Dermis microvascular lymphatic vessel endothelial cell (primary cell): ENCODE results near the gene MDFI. TPM values are rescaled to one million over a fixed set of nuclear protein-coding genes. Genes with fewer than 3 reads are reported as not detected.

Source experiments
- DNase-seq, 2 donors: peaks; one replicate each; pipeline versions ENCODE4 v3.0.0 to v3.0.0-alpha.2; 2010; ENCODE audit warnings: low read depth in 2 of 2
- total RNA-seq: library from RNA; depleted of rRNA; stranded (reverse); fragments of >200 nt; gene quantifications from 2 replicates; pipeline ENCODE4 v1.2.1, GENCODE V29; 2014

MDFI gene
- total RNA-seq, 1 donor from 2014 or later = 38.9 TPM

DNA sequence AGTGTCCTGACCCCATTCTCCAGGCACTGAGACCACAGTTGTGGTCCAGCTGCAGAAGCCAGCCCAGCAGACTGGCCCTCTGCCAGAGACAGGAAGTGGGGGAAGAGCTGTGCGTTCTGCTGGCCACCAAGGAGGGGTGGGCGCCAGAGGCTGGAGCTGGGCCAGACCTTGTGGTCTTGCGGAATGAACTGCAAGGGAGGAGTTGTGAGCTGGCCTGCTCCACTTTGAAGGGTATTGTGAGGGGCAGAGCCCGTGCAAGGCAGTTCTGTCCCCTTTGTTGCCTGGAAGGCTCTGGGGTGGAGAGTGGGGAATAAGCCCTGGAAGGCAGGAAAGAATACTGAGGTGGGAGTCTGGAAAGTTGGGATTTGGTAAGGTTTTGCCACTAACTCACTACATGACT lies 3.6 kb upstream of the MDFI start:
- DNase-seq = peak in 1 of 2 donors; percentile 50

DNA sequence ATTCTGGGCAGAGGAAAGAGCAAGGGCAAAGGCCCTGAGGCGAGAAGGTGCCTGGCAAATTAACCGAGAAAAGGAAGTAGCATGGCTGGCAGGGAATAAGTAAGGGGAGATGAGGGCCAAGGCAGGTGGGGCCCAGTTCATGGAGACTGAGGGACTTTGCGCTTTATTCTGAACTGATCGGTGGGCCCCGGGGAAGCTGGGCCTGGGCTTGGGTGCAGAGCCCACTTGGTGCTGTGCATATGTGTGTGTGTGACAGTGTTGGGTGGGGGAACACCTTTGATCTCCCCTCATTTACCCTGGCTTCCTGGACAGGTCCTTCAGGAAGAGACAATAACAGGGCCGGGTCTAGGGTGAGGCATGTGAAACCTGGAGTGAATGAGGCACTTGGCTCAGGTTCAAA lies 2.9 kb upstream of the MDFI start:
- DNase-seq = no peak

DNA sequence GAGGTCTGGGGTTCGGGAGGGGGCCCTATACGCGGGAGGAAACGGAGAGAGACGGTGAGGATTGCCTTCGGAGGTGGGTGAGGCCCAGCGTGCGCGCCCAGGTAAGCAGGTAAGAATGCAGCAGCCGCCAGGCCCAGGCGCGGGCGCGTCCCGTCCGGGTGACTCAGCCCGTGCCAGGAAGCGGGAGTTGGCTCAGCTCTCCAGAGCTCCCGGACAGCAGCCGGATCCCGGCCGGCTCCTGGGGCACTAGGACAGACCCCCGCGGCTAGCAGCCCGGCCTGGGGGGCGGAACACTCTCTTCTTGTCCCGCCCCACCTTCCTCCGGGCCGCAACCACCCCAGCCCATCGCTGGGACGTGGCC lies 1.5 kb upstream of the MDFI start:
- peak in 1 of 2 donors; percentile 79 for DNase-seq

DNA sequence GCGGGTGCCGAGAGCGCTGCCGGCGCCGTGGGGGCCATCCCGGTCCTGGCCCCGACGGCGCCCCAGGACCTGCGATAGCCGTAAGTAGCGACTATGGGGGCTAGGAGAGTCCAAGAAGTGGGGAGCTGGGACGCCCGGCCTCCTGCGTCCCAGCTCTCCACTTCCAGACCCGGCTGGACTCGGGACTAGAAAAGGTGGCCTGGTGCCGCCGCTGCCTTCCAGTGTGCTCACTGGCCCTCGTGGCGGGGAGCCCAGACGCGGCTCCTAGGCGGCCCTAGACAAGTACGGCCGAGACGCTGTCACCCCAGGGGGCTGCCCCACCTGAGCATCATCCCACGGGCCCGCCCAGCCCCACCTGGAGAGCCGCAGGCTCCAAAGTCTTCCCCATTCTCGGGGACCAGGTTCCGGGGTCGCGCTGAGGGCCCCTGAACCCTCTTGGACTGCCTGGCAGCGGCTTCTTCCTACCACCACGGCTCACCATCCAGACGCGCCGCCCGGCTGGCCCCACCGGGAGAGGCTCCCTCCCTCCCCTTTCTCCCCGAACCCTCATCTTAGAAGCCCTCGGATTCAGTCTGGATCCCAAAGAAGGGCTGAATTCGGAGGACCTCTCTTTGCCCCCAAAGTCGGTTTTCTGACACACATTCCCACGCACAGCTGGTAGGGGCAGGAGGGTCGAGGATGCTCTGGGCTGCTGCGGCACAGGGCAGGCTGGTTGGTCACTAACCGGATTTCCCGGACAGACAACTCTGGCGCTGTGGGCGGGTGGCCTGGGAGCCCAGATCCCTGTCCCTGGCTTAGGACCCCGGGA lies 870 bp upstream of the MDFI start:
- peak in 1 of 2 donors; percentile 27 for DNase-seq

DNA sequence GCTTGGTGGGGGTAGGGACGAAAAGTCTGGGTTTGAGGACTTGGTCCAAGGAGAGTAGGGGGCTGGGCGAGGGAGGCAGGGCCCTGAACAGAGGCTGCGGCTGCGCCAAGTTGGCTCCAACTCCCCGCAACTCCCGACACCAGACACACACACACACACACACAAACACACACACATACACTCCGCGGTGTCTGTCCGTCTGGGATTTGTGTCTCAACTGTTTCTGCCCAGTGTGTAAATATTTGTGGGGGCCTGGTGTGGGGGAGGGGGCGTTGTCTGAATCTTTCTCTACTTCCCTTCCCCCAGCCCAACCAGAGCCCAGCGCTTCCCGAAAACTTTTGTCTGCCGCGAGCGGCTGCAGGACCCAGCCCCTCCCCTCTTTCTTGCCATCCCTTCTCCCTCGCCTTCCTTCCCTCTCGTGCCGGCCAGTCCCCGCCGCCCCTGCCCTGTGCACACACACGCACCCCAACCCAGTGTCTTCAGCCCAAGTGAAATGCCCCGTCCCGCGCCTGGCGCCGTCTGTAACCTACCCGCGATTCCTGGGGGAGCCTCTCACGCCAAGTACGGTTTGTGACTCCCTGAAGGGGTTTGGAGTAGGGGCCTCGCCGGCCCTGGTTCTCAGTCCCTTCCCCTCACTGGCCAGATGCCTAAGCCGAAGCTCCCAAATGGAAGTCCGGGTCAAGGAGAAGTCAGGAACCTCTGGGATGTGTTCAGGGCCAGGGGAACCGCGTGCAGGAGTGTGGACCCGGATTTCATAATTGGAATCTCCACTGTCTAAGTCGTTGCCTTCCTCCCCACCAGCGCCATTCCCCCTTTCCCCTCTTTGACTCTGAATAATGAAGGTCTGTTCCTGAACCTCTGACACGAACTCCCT lies 904 bp downstream of the MDFI start:
- DNase-seq = peak in 1 of 2 donors; percentile 31

DNA sequence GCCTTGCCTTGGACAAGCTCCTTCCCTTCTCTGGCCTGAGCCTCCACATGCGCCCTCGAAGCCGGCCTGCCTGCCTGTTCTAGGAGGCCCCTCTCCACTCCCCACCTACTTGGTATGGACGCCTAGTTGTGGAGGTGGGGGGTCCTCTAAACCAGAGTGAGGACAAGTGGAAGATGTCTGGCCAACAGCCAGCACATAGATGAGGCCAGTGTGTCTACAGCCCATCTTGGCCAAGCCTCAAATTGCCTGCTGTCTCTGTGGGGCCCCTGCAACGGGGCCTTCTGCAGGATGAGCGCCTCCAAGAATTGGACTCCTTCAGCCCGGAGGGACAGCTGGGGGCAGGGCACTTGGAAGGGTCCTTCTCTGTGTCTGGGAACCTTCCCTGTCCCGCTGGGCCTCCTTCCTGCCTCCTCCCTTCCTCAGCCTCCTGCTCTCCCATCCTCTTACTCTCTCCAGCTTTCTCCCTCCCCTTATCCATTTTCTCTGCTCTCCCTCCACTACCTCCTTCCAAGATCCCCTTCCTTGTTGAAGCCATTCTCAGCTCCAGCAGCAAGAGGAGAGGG lies 1.6 kb downstream of the MDFI start:
- DNase-seq = no peak

DNA sequence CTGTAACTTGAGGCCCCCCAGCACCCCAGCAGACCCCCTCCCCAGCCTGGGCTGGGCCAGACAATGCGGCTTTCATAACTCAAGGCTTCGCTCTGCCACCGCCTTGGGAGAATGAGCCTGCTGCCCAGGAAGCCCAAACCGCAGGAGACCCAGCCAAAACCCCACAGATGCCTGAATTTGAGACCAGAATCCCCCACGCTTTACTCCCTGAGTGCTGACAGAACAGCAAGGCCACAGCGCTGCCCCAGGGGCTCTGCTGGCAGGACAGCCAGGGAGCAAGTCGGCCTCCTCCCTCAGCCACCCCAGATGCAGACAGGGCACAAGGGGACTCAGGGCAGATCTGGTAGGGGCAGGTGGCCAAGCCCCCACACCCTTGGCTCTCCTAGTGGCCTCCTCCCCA lies 2.2 kb downstream of the MDFI start:
- no peak for DNase-seq

DNA sequence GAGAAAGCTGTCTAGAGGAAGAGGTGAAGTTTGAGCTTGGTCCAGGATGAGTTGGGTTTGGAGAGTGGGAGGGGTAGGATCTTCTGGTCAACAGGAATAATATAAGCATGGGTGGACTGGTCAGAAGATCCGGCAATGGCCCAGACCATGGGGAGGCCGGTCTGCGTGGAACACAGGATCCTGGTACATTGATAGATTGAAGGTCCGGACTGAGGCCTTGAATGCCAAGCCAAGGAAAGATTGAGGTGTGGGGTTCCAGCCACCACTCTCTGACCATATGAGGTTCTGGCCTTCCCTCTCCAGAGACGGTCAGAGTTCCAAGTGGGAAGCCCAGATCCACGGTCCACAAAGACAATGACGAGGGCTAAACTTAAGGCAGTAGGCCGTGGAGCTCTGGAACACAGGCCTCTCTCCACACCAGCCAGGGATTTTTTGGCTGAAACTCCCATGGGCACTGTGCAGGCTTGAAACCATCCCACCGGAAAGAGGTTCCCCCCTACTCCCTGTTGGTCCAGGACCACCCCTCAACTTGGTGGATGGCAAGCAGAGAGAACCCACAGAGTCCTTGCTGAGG lies 3.2 kb downstream of the MDFI start:
- DNase-seq = no peak

DNA sequence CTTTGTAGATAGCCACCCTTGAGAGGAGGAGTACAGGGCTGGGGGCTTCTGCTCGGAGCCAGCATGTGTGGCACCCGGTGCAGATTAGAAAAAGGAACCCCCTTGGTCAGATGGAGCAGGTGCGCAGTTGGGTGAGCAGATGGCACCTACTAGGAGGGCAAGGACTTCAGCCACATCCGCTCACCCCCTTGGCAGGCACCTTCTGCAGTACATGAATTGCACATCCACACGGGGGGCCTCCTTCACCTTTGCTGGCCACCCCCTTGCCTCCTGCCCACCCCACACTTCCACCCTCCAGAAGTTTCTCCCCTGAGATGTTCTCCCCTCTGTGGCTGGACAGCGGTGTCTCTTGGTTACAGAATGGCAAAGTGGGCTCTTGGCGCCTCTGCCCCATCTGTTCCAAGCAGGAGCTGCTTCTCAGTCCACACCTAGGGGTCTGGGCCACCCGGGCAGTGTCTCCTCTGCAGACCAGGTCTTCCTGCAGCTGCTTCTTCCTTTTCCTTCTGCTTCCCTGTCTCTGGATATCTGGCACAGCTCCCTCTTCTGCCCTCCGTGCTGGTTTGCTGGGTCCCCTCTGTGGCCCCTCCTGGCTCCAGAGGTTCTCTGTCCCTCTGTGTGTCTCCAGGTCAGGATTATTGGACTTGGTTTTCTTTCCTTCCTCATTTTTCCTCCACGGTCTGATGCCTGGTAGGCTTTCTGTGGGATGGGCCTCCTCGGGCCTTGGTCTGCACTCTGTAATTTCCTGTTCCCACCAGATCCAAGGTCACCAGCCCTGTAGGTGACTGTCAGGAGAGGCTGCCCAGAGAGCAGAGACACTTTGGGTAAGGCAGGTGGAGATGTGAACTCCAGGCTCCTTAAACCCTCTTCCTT lies 4.1 kb downstream of the MDFI start:
- peak in 1 of 2 donors; percentile 17 for DNase-seq

DNA sequence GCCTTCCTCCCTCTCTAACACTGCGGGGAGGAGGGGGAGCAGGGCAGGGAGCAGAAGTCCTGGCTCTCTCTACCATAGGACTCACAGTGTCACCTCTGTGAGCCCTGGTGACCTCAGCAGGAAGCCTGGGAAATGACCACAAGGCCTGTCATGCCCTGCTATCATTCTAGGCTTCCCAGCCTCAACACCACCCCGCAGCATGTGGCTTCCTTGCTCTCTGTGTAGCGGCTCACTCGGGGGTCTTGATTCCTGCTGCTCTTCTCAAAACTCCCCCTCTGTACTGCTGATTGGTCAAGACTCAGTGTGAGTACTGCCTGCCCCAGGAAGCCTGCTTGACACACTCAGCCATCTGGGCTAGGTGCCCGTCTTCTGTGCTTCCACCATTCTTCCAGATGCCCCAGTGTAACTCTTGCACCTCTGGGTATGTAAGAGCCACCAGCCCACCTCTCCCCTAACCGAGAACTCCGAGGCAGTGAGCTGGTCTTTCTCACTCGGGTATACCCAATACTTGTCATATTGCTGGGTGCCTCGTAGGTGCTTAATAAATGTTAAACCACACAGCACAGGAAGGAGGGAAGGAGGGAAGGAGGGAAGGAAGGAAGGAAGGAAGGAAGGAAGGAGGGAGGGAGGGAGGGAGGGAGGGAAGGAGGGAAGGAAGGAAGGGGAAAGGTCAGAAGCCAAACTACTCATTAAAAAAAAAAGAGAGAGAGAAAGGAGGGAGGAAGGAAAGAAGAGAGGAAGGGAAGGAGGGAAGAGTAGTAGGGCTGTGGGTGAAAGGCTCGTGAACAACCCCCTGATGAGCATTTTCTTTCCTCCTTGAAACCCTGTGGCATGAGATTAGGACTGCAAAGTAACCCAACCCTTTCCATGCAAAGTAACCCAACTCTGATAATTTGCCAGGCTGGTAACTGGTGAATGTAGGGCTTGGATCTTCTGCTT lies 5.0 kb downstream of the MDFI start:
- DNase-seq = peak in 1 of 2 donors; percentile 27

DNA sequence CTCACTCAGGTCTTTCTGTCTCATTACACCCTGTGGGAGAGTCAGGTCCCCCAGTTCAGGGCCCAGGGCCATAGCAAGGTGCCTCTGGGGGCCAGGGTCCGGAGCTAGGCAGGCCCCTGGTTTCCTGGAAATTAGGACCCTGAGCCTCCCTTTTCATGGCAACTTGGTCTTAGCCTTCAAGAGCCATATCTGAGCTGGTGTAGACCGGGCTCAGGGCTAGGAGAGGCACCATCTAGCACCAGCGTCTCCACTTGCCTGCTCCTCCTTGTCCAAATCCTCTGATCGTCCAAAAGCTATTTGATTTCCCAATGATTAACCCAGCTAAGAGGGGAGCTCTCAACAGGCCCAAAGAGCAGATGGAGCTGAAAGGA lies 5.6 kb downstream of the MDFI start:
- no peak for DNase-seq

DNA sequence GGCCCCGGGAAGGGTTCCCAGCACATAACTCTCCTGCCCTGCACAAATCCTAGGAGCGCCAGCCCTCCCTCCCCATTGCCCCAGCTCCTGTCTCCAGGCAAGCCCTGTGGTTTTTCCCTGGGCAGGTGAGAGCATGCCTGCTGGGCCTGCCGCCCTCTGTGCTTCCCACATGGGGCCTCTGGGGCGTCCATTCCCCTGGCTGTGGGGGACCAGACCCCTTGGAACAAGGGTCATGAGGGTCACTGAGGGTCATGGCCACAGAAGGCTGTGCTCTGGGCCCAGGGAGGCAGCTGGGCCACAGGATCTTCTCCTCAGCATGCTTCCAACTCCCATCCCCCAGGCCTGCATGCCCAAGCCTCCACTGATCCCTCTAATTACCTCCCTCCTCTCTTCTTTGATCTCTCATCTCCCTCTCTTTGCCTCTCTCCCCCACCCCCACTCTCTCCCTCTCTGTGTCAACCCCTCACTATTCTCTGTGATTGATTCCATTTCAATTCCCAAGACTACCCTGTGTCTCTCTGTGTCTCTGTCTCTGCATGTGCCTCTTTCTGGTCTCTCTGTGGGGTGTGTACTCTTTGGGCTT lies 6.1 kb downstream of the MDFI start:
- no peak for DNase-seq

DNA sequence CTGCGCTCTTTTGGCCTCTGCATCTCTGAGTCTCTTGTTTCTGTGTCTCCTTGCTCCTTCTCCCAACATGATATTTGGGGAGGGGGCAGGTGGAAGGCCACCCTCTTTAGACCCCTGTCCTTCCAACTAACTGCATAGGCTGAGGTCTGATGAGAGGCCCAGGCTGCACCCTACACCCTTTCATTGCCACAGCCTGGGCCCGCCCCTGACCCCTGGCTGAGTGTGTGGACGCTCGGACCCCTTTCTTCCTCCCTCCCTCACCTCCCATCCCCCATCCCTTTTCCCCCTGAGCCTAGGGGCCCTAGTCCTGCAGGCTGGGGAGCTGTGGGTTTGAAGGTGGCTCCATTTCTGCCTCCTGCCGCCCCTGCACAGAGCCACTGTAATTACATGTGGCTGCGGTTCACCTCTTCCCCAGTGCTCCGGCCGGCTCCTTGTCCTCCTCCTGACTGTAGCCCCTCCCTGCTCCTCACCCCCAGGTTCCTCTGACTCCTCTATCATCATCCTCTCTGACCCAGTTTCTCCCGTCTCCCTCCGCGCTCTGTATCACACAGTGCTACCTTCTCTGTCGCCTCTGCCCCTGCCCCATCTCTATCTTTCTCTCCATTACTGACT lies 6.8 kb downstream of the MDFI start:
- DNase-seq = no peak

DNA sequence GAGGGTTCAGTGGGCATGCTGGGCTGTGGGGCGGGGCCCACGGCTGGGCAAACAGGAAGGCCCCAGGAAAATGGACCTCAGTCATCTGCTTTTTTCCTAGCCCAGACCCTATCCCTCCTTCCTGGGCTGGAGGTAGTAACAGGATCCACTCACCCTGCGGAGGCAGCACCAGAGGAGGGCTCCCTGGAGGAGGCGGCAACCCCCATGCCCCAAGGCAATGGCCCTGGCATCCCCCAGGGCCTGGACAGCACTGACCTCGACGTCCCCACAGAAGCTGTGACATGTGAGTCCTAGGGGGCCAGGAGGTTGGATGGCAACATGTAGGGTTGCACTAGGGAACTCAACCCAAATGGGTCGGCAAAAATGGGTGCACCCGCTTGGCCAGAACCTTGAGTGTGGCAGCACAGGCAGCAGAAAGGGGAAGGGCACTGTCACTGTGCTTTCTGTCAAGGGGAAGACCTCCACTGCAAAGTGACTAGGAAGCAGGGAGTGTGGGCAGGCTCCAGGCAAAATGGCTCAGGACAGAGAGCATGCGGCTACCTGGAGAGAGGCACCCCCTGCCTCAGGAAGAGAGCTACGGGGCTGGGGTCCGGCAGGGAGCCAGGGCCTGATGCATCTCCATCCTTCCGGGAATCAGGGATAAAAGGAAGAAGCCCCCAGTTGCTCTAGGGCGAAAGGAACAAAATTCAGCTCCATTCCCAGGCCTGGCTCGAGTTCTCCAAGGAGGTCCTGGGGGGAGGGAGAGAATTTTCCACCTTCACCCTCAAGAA lies 7.9 kb downstream of the MDFI start:
- DNase-seq = no peak

DNA sequence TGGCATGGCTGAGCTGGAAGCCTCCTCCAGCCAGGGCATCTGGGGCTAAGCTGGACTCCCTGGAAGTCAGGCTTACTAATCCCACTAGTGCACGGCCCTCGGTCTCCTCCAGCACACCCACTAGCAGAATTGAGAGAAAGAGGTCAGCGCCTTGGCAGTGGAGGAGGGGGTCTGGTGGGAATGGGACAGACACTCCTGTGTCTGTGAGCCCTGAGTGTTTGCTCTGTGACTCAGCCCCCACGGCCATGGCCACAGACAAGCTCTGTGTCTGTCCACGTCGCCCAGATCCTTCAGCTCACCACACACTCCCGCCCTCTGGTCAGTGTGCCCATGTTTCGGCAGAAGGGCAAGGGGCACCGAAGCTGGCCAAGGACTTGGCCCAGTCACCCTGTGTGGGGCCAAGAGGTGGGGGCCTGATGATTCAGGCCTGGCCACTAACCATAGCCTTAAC lies 8.8 kb downstream of the MDFI start:
- DNase-seq = no peak

DNA sequence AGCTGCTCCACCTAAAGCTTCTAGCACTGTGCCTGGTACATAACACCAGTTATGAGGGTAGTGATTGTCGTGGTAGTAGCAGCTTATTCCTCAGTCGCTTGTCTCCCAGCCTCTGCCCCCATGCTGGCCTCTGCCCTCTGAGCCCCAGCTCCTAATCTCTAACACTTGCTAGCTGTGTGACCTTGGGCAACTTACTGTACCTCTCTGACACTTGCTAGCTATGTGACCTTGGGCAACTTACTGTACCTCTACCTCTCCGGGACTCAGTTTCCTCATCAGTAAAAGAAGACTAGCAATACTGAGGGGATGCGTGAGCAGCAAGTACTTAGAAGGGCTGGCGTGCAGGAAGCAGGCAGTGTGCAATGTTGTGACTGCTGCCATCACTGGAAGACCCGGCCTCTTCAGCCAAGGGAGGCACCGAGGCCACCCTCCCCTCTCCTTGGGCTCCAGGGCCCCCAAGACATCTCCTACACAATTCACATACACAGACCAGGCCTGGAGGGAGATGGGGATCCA lies 9.9 kb downstream of the MDFI start:
- no peak for DNase-seq

DNA sequence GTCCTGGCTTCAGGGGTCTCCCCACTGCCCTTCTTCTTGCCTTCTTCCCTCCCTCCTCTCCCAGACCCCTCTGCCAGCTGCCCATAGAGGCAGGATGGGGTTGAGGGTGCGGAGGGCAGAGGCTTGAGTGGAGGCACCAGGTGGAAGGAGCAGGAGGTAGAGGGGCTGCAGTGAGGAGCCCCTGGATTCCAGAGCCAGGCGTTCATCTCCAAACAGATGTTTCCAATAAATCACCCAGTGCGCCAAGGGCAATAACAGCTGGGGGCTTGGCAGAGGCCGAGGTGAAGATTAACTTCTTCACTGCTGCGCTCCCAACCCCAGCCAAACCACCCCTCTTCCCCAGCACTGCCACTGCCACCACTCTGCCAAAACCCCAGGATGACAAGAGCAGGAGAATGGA lies 10.7 kb downstream of the MDFI start:
- DNase-seq = no peak

DNA sequence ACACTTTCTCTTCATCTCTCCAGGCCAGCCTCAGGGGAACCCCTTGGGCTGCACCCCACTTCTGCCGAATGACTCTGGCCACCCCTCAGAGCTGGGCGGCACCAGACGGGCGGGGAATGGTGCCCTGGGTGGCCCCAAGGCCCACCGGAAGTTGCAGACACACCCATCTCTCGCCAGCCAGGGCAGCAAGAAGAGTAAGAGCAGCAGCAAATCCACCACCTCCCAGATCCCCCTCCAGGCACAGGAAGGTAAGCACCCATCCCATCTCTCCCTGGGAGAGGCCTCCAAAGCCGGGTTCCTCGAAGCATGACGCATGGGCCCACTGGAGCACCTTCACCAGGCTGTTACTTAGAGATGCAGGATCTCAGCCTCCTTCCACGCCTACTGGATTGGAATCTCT lies 11.3 kb downstream of the MDFI start:
- DNase-seq = no peak
